OCI-LY7 (cell line): ENCODE measurements around the gene CYP2F1. TPM values are rescaled to one million over a fixed set of nuclear protein-coding genes. Genes with fewer than 3 reads are reported as not detected.
A peak's percentile ranks its signal among the peaks of the same experiment; 100 is the strongest.
"Not testable (repeated sequence)": the region's sequence is repeated elsewhere in the genome, so short reads cannot be mapped to it uniquely, and the experiment has no call there.

Source experiments
- BruUV-seq: library from RNA; stranded (reverse); fragments of 400-500 nt; replicated peaks from 2 replicates; lab custom pipeline; 2021; lab: Mats Ljungman, UMichigan
- CTCF ChIA-PET: fragments of 300-600 bp; sonication (Branson Sonifier 250); formaldehyde crosslinking; loops from one replicate; lab custom pipeline; 2022; ENCODE audit warnings: antibody characterized with exemption; ENCODE audit not compliant: unreplicated experiment; lab: Charles Lee
- POLR2A ChIA-PET: fragments of 300-600 bp; sonication (Branson Sonifier 250); formaldehyde crosslinking; loops from one replicate; lab custom pipeline; 2022; ENCODE audit warnings: antibody characterized with exemption; lab: Charles Lee
- DNase-seq: peaks from one replicate; pipeline ENCODE4 v3.0.0-alpha.2; 2015; ENCODE audit warnings: low spot score
- H2AFZ ChIP-seq: fragments of 200-600 bp; sonication (generic), shearing (Covaris generic); 2 replicates; pipeline ENCODE4 v1.6.1; 2014; ENCODE audit warnings: mild to moderate bottlenecking, antibody characterized with exemption, low read length, moderate library complexity
- H3K27ac ChIP-seq: fragments of 200-600 bp; sonication (generic); 2 replicates; pipeline ENCODE4 v1.5.1; 2014; ENCODE audit warnings: mixed run types, low read depth, mild to moderate bottlenecking, moderate library complexity, low read length, inconsistent platforms; ENCODE audit not compliant: poor library complexity, severe bottlenecking
- H3K36me3 ChIP-seq: fragments of 200-600 bp; sonication (generic); 2 replicates; pipeline ENCODE4 v1.6.1; 2014; ENCODE audit warnings: mild to moderate bottlenecking, antibody characterized with exemption, low read length, moderate library complexity, mixed read lengths; ENCODE audit not compliant: insufficient read depth
- H3K4me1 ChIP-seq: fragments of 200-600 bp; sonication (generic); 2 replicates; pipeline ENCODE4 v1.5.1; 2014; ENCODE audit warnings: mild to moderate bottlenecking, low read length; ENCODE audit not compliant: insufficient read depth, poor library complexity, severe bottlenecking
- H3K4me2 ChIP-seq: fragments of 200-600 bp; sonication (generic); 2 replicates; pipeline ENCODE4 v1.6.1; 2014; ENCODE audit warnings: mild to moderate bottlenecking, low read length
- H3K4me3 ChIP-seq: fragments of 200-600 bp; sonication (generic); 2 replicates; pipeline ENCODE4 v1.5.1; 2014; ENCODE audit warnings: mild to moderate bottlenecking, low read depth, low read length; ENCODE audit not compliant: poor library complexity, severe bottlenecking
- H3K79me2 ChIP-seq: fragments of 200-600 bp; sonication (generic); 2 replicates; pipeline ENCODE4 v1.6.1; 2016; ENCODE audit warnings: low read depth, mild to moderate bottlenecking, low read length, moderate library complexity, mixed read lengths; ENCODE audit not compliant: insufficient read depth
- H3K9me2 ChIP-seq: fragments of 200-600 bp; sonication (generic); 2 replicates; pipeline ENCODE4 v1.6.1; 2016; ENCODE audit warnings: mild to moderate bottlenecking, low read length, mixed read lengths; ENCODE audit not compliant: insufficient read depth
- H3K9me3 ChIP-seq: fragments of 200-600 bp; sonication (generic); 2 replicates; pipeline ENCODE4 v1.6.1; 2014; ENCODE audit warnings: mild to moderate bottlenecking, mixed run types, low read length, mixed read lengths
- H4K20me1 ChIP-seq: fragments of 200-600 bp; sonication (generic); 2 replicates; pipeline ENCODE4 v1.6.1; 2014; ENCODE audit warnings: mild to moderate bottlenecking, antibody characterized with exemption, low read length, moderate library complexity, mixed read lengths; ENCODE audit not compliant: insufficient read depth
- CTCF ChIP-seq: fragments of 200-600 bp; sonication (generic); conservative IDR thresholded peaks from 2 replicates; pipeline ENCODE4 v1.5.1; 2014; ENCODE audit warnings: mild to moderate bottlenecking, antibody characterized with exemption, low read length, moderate library complexity, mixed read lengths
- EZH2phosphoT487 ChIP-seq: fragments of 200-600 bp; sonication (generic); IDR thresholded peaks from 2 replicates; pipeline ENCODE4 v1.6.1; 2018; ENCODE audit warnings: low read depth, borderline replicate concordance, mild to moderate bottlenecking, mixed run types, antibody characterized with exemption, low read length, moderate library complexity, mixed read lengths
- intact Hi-C: fragments of 100-400 bp; cut with micrococcal nuclease; formaldehyde crosslinking; loops from one replicate; pipeline ENCODE4 v1.10.0; 2022; ENCODE audit not compliant: unreplicated experiment
- total RNA-seq, 2 experiments: library from RNA; depleted of rRNA in 1 of 2; stranded (reverse); fragments of >200 nt in 1 of 2; shearing (Covaris generic) in 1 of 2; gene quantifications; 2 replicates each; pipeline ENCODE4 v1.2.3, GENCODE V29; 2014 to 2022

CYP2F1 gene
- total RNA-seq, 2 experiments from 2014 or later: not detected

GRCh38 chr19:41144403-41144802 is 30.2 kb downstream of the CYP2F1 start:
- no peak overlapping the region for H3K27ac ChIP-seq
- H3K9me3 ChIP-seq: no peaks in the 10 kb centered on the region
- BruUV-seq: no TSS peak
- H3K4me2 ChIP-seq: no peak overlapping the region
- H3K79me2 ChIP-seq: no peaks in the 10 kb centered on the region
- no peaks in the 10 kb centered on the region for H3K4me1 ChIP-seq
- TF ChIP-seq CTCF: peak; percentile 85
- no peak for TF ChIP-seq EZH2phosphoT487
- no peaks in the 10 kb centered on the region for H3K36me3 ChIP-seq
- no peak overlapping the region for H3K4me3 ChIP-seq
- intact Hi-C loops: loop anchor here (1.0 to 2.0 kb wide), 2 partner anchors 170 to 482 kb away; no protein-coding TSS in a partner anchor
- ChIA-PET CTCF (interaction anchor here (0.6 kb wide), 1 partner anchor 10 kb away, joined by 3 read pairs; no protein-coding TSS in a partner anchor), POLR2A (no interaction called here)
- H4K20me1 ChIP-seq: no peaks in the 10 kb centered on the region
- no peak overlapping the region for H2AFZ ChIP-seq
- H3K9me2 ChIP-seq: no peaks in the 10 kb centered on the region
- peak; percentile 74 for DNase-seq

GRCh38 chr19:41149831-41150230 is 35.6 kb downstream of the CYP2F1 start:
- no peaks in the 10 kb centered on the region for H4K20me1 ChIP-seq
- H3K9me2 ChIP-seq: no peaks in the 10 kb centered on the region
- ChIA-PET CTCF (no interaction called here), POLR2A (interaction anchor here (0.7 kb wide), 1 partner anchor 38 kb away, joined by 3 read pairs; no protein-coding TSS in a partner anchor)
- H3K4me3 ChIP-seq: no peak overlapping the region
- TF ChIP-seq CTCF (no peak), EZH2phosphoT487 (no peak)
- H3K79me2 ChIP-seq: no peaks in the 10 kb centered on the region
- no peaks in the 10 kb centered on the region for H3K4me1 ChIP-seq
- H3K9me3 ChIP-seq: no peaks in the 10 kb centered on the region
- no peak overlapping the region for H2AFZ ChIP-seq
- H3K36me3 ChIP-seq: no peaks in the 10 kb centered on the region
- intact Hi-C loops: no loop called here
- H3K4me2 ChIP-seq: no peak overlapping the region
- no TSS peak for BruUV-seq
- H3K27ac ChIP-seq: no peak overlapping the region
- no peak for DNase-seq

- BruUV-seq, H3K4me2 ChIP-seq, H3K9me3 ChIP-seq, DNase-seq, H3K36me3 ChIP-seq, intact Hi-C loops, H3K4me1 ChIP-seq, H3K9me2 ChIP-seq, H3K27ac ChIP-seq, H3K4me3 ChIP-seq, H2AFZ ChIP-seq, CTCF ChIA-PET, H4K20me1 ChIP-seq, H3K79me2 ChIP-seq, POLR2A ChIA-PET: not testable (repeated sequence)
Measured at GRCh38 chr19:41150986-41151385, 36.8 kb downstream of the CYP2F1 start.
